Natural killer cell (primary cell): ENCODE measurements around the gene WFS1. TPM values are rescaled to one million over a fixed set of nuclear protein-coding genes. Genes with fewer than 3 reads are reported as not detected.

Experiments used
- ATAC-seq, 3 donors: fragments of 150-1000 bp in 2 of 3; fragments of 200-7000 bp in 1 of 3; cut with Tn5 transposase; 1 replicate in 1 of 3; 2 replicates in 2 of 3; pipeline ENCODE4 v1.10.0; 2021; ENCODE audit warnings: mild to moderate bottlenecking in 2 of 3, moderate library complexity in 2 of 3
- DNase-seq, 2 donors: peaks; one replicate each; pipeline versions ENCODE4 v3.0.0 to v3.0.0-alpha.2; 2013 to 2021; ENCODE audit warnings: mixed read lengths in 1 of 2
- H3K27ac ChIP-seq: one replicate; pipeline ENCODE4 v1.5.1; 2013; ENCODE audit warnings: mild to moderate bottlenecking, low read length
- H3K27me3 ChIP-seq: one replicate; pipeline ENCODE4 v1.6.1; 2013; ENCODE audit warnings: low read length; ENCODE audit not compliant: control insufficient read depth, insufficient read depth
- H3K36me3 ChIP-seq: one replicate; pipeline ENCODE4 v1.6.1; 2013; ENCODE audit warnings: low read length; ENCODE audit not compliant: control insufficient read depth, insufficient read depth
- H3K4me1 ChIP-seq: one replicate; pipeline ENCODE4 v1.6.1; 2013; ENCODE audit warnings: low read length; ENCODE audit not compliant: control insufficient read depth, insufficient read depth
- H3K4me3 ChIP-seq: one replicate; pipeline ENCODE4 v1.5.1; 2013; ENCODE audit warnings: low read length
- H3K9me3 ChIP-seq: one replicate; pipeline ENCODE4 v1.6.1; 2013; ENCODE audit warnings: low read length; ENCODE audit not compliant: control insufficient read depth, insufficient read depth
- H3K27ac Mint-ChIP-seq, 2 donors: one replicate each; pipeline ENCODE4 v1.8.0; 2022; ENCODE audit warnings: mild to moderate bottlenecking in 2 of 2, mixed read lengths in 2 of 2, moderate library complexity in 1 of 2
- H3K27me3 Mint-ChIP-seq, 2 donors: one replicate each; pipeline ENCODE4 v1.8.0; 2022; ENCODE audit warnings: low read depth in 2 of 2, mixed read lengths in 2 of 2
- H3K36me3 Mint-ChIP-seq: one replicate; pipeline ENCODE4 v1.8.0; 2022; ENCODE audit warnings: mixed read lengths
- H3K4me1 Mint-ChIP-seq, 2 donors: one replicate each; pipeline ENCODE4 v1.8.0; 2022; ENCODE audit warnings: mixed read lengths in 2 of 2
- H3K4me3 Mint-ChIP-seq: one replicate; pipeline ENCODE4 v1.8.0; 2022; ENCODE audit warnings: mild to moderate bottlenecking, moderate library complexity, mixed read lengths
- H3K9me3 Mint-ChIP-seq, 2 donors: one replicate each; pipeline ENCODE4 v1.8.0; 2022; ENCODE audit warnings: mixed read lengths in 2 of 2
- CTCF ChIP-seq: fragments of 200-600 bp; IDR thresholded peaks from one replicate; pipeline ENCODE4 v1.8.0; 2022; ENCODE audit warnings: antibody characterized with exemption
- WGBS: methylation state at CpG from one replicate; pipeline ENCODE4 v1.1.7; 2013; ENCODE audit warnings: missing lambda C conversion rate; ENCODE audit not compliant: insufficient coverage; 5-methylcytosine and 5-hydroxymethylcytosine counted together
- intact Hi-C: fragments of 100-400 bp; cut with micrococcal nuclease; formaldehyde crosslinking; loops from one replicate; pipeline ENCODE4 v1.14.2; 2022
- total RNA-seq, 4 donors: library from RNA; stranded (reverse); fragments of 120-200 nt in 1 of 4; gene quantifications; one replicate each; pipeline versions ENCODE4 v1.2.3 to v1.2.4, GENCODE V29; 2013 to 2022

The WFS1 gene
- total RNA-seq, 3 donors from 2014 or later (not counting 1 experiment from before 2014, with no cell fraction given): 3.0 to 5.6 (median 3.5) TPM

- Histone ChIP-seq H3K27me3 (no peaks in the 10 kb centered on the region), H3K36me3 (no peaks in the 10 kb centered on the region), H3K4me3 (no peak overlapping the region), H3K9me3 (no peaks in the 10 kb centered on the region), H3K4me1 (peaks cover 20% of the 10 kb centered on the region), H3K27ac (no peak overlapping the region)
- WGBS: 7% methylated on average over 10 of the region's 10 CpGs
- ATAC-seq (peak; percentile 34 to 78 (median 54)), DNase-seq (no peak)
- Mint-ChIP-seq H3K36me3 (no peaks in the 10 kb centered on the region), H3K4me1 (peaks cover 8 to 12% of the 10 kb centered on the region in 2 donors), H3K9me3 (no peaks in the 10 kb centered on the region), H3K4me3 (peak overlapping the region; percentile 61), H3K27me3 (peaks cover 0 to 4% of the 10 kb centered on the region in 2 donors), H3K27ac (peak overlapping the region in 1 of 2 donors; percentile 41)
- no peak for TF ChIP-seq CTCF
- intact Hi-C loops: no loop called here
These were observed 9.1 kb downstream of the WFS1 start for GRCh38 chr4:6278801-6279197.

DNA sequence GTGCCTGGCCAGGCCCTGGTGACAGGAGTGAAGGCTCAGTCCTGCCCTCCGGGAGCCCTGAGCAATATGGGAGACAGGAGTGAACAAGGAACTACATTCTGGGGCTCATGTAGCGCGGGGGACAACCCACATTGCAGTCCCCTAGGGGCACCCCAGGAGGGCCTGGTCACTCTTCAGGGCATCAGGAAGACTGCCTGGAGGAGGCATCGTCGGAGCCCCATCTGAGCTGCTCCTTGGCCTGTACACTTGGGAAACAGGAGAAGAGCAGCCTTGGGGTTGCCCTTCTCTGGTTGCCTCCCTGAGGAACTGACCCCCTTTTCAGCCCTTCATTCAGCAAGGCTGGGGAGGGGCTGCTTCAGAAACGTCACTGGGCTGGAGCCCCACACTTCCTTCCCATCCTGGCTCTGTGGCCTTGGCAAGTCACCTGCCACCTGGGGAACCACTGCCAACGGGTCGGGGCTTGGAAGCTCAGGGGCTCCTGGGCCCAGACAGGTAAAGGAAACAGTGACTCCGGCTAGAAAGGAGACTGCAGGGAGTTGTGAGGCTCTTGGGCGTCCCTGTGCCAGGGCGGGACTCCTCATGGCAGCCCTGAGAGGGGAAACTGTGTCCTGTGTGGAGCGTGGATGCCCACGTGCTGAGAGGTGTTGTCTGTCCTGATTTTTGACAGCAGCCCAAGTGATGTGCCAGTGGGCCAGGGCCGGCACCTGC lies 10.1 kb downstream of the WFS1 start:
- Mint-ChIP-seq H3K9me3 (no peaks in the 10 kb centered on the region), H3K4me3 (no peak overlapping the region), H3K27me3 (peaks cover 0 to 4% of the 10 kb centered on the region in 2 donors), H3K36me3 (no peaks in the 10 kb centered on the region), H3K27ac (no peak overlapping the region), H3K4me1 (peaks cover 8 to 12% of the 10 kb centered on the region in 2 donors)
- ATAC-seq (no peak), DNase-seq (no peak)
- TF ChIP-seq CTCF: no peak
- Histone ChIP-seq H3K36me3 (no peaks in the 10 kb centered on the region), H3K27ac (no peak overlapping the region), H3K9me3 (no peaks in the 10 kb centered on the region), H3K27me3 (no peaks in the 10 kb centered on the region), H3K4me3 (no peak overlapping the region), H3K4me1 (peaks cover 20% of the 10 kb centered on the region)
- intact Hi-C loops: no loop called here
- WGBS: 86% methylated on average over 14 of the region's 14 CpGs

DNA sequence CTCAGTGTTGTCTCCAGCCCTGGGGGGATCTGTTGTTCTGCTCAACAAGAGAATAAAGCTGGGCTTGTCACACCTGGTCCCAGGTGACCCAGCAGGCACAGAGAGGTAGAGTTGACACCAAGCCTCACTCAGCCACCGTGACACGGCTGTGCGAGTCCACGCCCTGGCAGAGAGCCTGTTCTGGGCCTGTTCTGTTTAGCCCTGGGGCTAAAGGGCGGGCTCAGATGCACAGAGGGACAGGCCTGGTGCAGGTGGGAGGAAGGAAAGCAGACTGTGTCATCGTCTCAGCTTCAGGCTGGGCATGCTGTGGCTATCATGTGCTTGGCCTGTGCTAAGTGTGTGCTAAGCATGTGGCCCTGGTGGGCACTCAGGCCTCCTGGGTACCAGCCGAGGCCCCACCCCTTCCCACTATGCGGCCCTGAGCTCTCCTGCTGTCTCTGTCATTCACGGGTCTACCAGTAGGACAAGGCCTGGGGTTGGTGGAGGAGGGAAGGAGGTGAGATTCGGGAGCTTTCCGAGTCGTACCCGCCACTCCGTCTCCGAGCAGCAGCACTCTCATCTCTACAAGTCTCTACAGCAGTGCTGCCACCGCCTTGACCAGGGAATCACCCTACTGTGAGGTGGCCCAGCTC lies 10.8 kb downstream of the WFS1 start:
- Mint-ChIP-seq H3K9me3 (no peaks in the 10 kb centered on the region), H3K4me1 (peaks cover 8 to 12% of the 10 kb centered on the region in 2 donors), H3K27ac (no peak overlapping the region), H3K27me3 (peaks cover 0 to 4% of the 10 kb centered on the region in 2 donors), H3K36me3 (no peaks in the 10 kb centered on the region), H3K4me3 (no peak overlapping the region)
- Histone ChIP-seq H3K27me3 (no peaks in the 10 kb centered on the region), H3K9me3 (no peaks in the 10 kb centered on the region), H3K27ac (no peak overlapping the region), H3K4me3 (no peak overlapping the region), H3K36me3 (no peaks in the 10 kb centered on the region), H3K4me1 (peaks cover 20% of the 10 kb centered on the region)
- ATAC-seq (no peak), DNase-seq (no peak)
- intact Hi-C loops: no loop called here
- 91% methylated on average over 11 of the region's 16 CpGs for WGBS
- TF ChIP-seq CTCF: no peak
